NCI-H2107 treated with DMSO at 0.1 percent for 48 hours (cell line): ENCODE data around the gene HNRNPA1.
"Not testable (repeated sequence)": the region's sequence is repeated elsewhere in the genome, so short reads cannot be mapped to it uniquely, and the experiment has no call there.

Experiments used
- DNase-seq: peaks from one replicate; lab custom pipeline; 2025; ENCODE audit not compliant: unreplicated experiment; lab: John Stamatoyannopoulos, UW

Gene HNRNPA1

GRCh38 chr12:54280468-54281260 lies at the start of gene HNRNPA1:
Gene HNRNPA1 (plus strand): TSS chr12:54280726. CDS start chr12:54280808, 82 bp downstream.
- DNase-seq: peak; percentile 100

GRCh38 chr12:54231269-54231668 lies 49.3 kb upstream of the HNRNPA1 start:
- not testable (repeated sequence) for DNase-seq

GRCh38 chr12:54232790-54233189 lies 47.7 kb upstream of the HNRNPA1 start:
- no peak for DNase-seq

- DNase-seq: no peak
Observed at GRCh38 chr12:54238531-54238930, 42.0 kb upstream of the HNRNPA1 start.

GRCh38 chr12:54239620-54240019 lies 40.9 kb upstream of the HNRNPA1 start:
- no peak for DNase-seq

- no peak for DNase-seq
Observed at GRCh38 chr12:54240129-54240528, 40.4 kb upstream of the HNRNPA1 start.

- no peak for DNase-seq
Observed at GRCh38 chr12:54240971-54241588, 39.4 kb upstream of the HNRNPA1 start.

GRCh38 chr12:54246011-54246641 lies 34.4 kb upstream of the HNRNPA1 start:
- DNase-seq: no peak

GRCh38 chr12:54249489-54249888 lies 31.0 kb upstream of the HNRNPA1 start:
- DNase-seq: no peak

GRCh38 chr12:54251667-54252284 lies 28.8 kb upstream of the HNRNPA1 start:
- peak; percentile 43 for DNase-seq

GRCh38 chr12:54253240-54253639 lies 27.3 kb upstream of the HNRNPA1 start:
- no peak for DNase-seq

- DNase-seq: no peak
Observed at GRCh38 chr12:54257332-54257731, 23.2 kb upstream of the HNRNPA1 start.

- no peak for DNase-seq
Observed at GRCh38 chr12:54258201-54258681, 22.3 kb upstream of the HNRNPA1 start.

GRCh38 chr12:54259194-54260011 lies 21.1 kb upstream of the HNRNPA1 start:
- peak; percentile 89 for DNase-seq

- DNase-seq: no peak
Observed at GRCh38 chr12:54261815-54262402, 18.6 kb upstream of the HNRNPA1 start.

- no peak for DNase-seq
Observed at GRCh38 chr12:54262403-54262925, 18.1 kb upstream of the HNRNPA1 start.

GRCh38 chr12:54265364-54265812 lies 15.1 kb upstream of the HNRNPA1 start:
- no peak for DNase-seq

- no peak for DNase-seq
Observed at GRCh38 chr12:54266852-54267251, 13.7 kb upstream of the HNRNPA1 start.

GRCh38 chr12:54270345-54270744 lies 10.2 kb upstream of the HNRNPA1 start:
- no peak for DNase-seq

- no peak for DNase-seq
Observed at GRCh38 chr12:54272214-54272613, 8.3 kb upstream of the HNRNPA1 start.
